CD4-positive, alpha-beta memory T cell (primary cell): Measurements from ENCODE around the gene CEL. TPM values are rescaled to one million over a fixed set of nuclear protein-coding genes. Genes with fewer than 3 reads are reported as not detected.
"Not testable (repeated sequence)": the region's sequence is repeated elsewhere in the genome, so short reads cannot be mapped to it uniquely, and the experiment has no call there.

ENCODE experiments used
- CTCF ChIA-PET: fragments of 350-600 bp; sonication (Branson Sonifier 250); formaldehyde crosslinking; loops from one replicate; lab custom pipeline; 2021; ENCODE audit warnings: inconsistent platforms; ENCODE audit not compliant: partially characterized antibody; lab: Charles Lee
- POLR2A ChIA-PET: fragments of 350-600 bp; sonication (Branson Sonifier 250); formaldehyde crosslinking; loops from one replicate; lab custom pipeline; 2021; ENCODE audit not compliant: partially characterized antibody; lab: Charles Lee
- DNase-seq, 5 donors: peaks; one replicate each; pipeline versions ENCODE4 v3.0.0 to v3.0.0-alpha.2; 2020 to 2022; ENCODE audit warnings: mixed read lengths in 1 of 5
- H3K27ac ChIP-seq: one replicate; pipeline ENCODE4 v1.7.0; 2013; ENCODE audit warnings: low read depth, low read length
- H3K27me3 ChIP-seq: 2 replicates; pipeline ENCODE4 v1.7.0; 2013; ENCODE audit warnings: mild to moderate bottlenecking, low read length, moderate library complexity; ENCODE audit not compliant: insufficient read depth
- H3K36me3 ChIP-seq: 2 replicates; pipeline ENCODE4 v1.7.0; 2013; ENCODE audit warnings: mild to moderate bottlenecking, low read length, moderate library complexity; ENCODE audit not compliant: insufficient read depth
- H3K4me1 ChIP-seq: 2 replicates; pipeline ENCODE4 v1.7.0; 2013; ENCODE audit warnings: mild to moderate bottlenecking, low read length, moderate library complexity; ENCODE audit not compliant: insufficient read depth
- H3K4me3 ChIP-seq, 2 donors: one replicate each; pipeline ENCODE4 v1.7.0; 2013; ENCODE audit warnings: low read length in 2 of 2, mild to moderate bottlenecking in 1 of 2
- H3K9me3 ChIP-seq, 2 donors: one replicate each; pipeline ENCODE4 v1.7.0; 2013; ENCODE audit warnings: low read length in 2 of 2, control low read depth in 1 of 2; ENCODE audit not compliant: control insufficient read depth in 1 of 2
- H3K27ac Mint-ChIP-seq, 7 donors: one replicate each; pipeline ENCODE4 v1.8.0; 2020 to 2021; ENCODE audit warnings: mixed read lengths in 7 of 7, mild to moderate bottlenecking in 6 of 7, inconsistent platforms in 3 of 7, moderate library complexity in 3 of 7
- H3K27me3 Mint-ChIP-seq, 2 donors: one replicate each; pipeline ENCODE4 v1.8.0; 2020 to 2021; ENCODE audit warnings: mixed read lengths in 2 of 2
- H3K36me3 Mint-ChIP-seq, 2 donors: one replicate each; pipeline ENCODE4 v1.8.0; 2020 to 2021; ENCODE audit warnings: mixed read lengths in 2 of 2, inconsistent platforms in 1 of 2, mild to moderate bottlenecking in 1 of 2
- H3K4me1 Mint-ChIP-seq, 4 donors: one replicate each; pipeline ENCODE4 v1.8.0; 2020 to 2021; ENCODE audit warnings: mixed read lengths in 4 of 4, mild to moderate bottlenecking in 1 of 4
- H3K4me3 Mint-ChIP-seq, 8 donors: one replicate each; pipeline ENCODE4 v1.8.0; 2020 to 2021; ENCODE audit warnings: mixed read lengths in 8 of 8, mild to moderate bottlenecking in 7 of 8, moderate library complexity in 6 of 8, inconsistent platforms in 3 of 8
- H3K9me3 Mint-ChIP-seq, 8 donors: one replicate each; pipeline ENCODE4 v1.8.0; 2020 to 2021; ENCODE audit warnings: mixed read lengths in 8 of 8, mild to moderate bottlenecking in 5 of 8, inconsistent platforms in 3 of 8, moderate library complexity in 1 of 8
- intact Hi-C: fragments of 100-400 bp; cut with micrococcal nuclease; formaldehyde crosslinking; loops from one replicate; pipeline ENCODE4 v1.15.1; 2023
- polyA plus RNA-seq, 2 donors: library from polyadenylated mRNA; unstranded; fragments of 300-500 nt; fragmentation: Illumina TruSeq; gene quantifications; one replicate each; pipeline ENCODE4 v1.2.3, GENCODE V29; 2021
- total RNA-seq, 2 experiments: library from RNA; stranded (reverse); gene quantifications; one replicate each; pipeline ENCODE4 v1.2.3, GENCODE V29; 2021

Gene CEL
- total RNA-seq, result 1 to 10 TPM; 1.2 to 1.6 TPM
- under 1 TPM in 1 of 2 donors, not detected in 1; 0.15 TPM for polyA plus RNA-seq

- H3K36me3 Mint-ChIP-seq, result not testable (repeated sequence)
These were observed at the start of gene CEL for GRCh38 chr9:133061764-133062145. Gene CEL, plus strand, starts transcription at chr9:133061981. Its CDS starts 22 bp downstream, at chr9:133062003.

GRCh38 chr9:133014696-133015095 lies 47.1 kb upstream of the CEL start:
- Mint-ChIP-seq H3K4me3 (no peak overlapping the region), H3K4me1 (no peaks in the 10 kb centered on the region), H3K27ac (peak overlapping the region in 1 of 7 donors; percentile 37), H3K27me3 (peaks cover 10 to 15% of the 10 kb centered on the region in 2 donors), H3K9me3 (peaks cover 0 to 26% (median 14%) of the 10 kb centered on the region in 8 donors), H3K36me3 (peaks cover 0 to 5% of the 10 kb centered on the region in 2 donors)
- Histone ChIP-seq H3K36me3 (no peaks in the 10 kb centered on the region), H3K4me3 (no peak overlapping the region), H3K4me1 (no peaks in the 10 kb centered on the region), H3K9me3 (no peaks in the 10 kb centered on the region), H3K27ac (no peak overlapping the region), H3K27me3 (no peaks in the 10 kb centered on the region)
- DNase-seq, result no peak
- ChIA-PET POLR2A (no interaction called here), CTCF (no interaction called here)
- intact Hi-C loops, result no loop called here

More at GRCh38 chr9:133061764-133062145, at the start of gene CEL:
- H3K4me1 Mint-ChIP-seq, result peaks cover 18 to 31% (median 24%) of the 10 kb centered on the region in 4 donors
- POLR2A ChIA-PET, H3K27me3 Mint-ChIP-seq, H3K4me3 ChIP-seq, H3K27ac Mint-ChIP-seq, H3K4me3 Mint-ChIP-seq, CTCF ChIA-PET, H3K9me3 Mint-ChIP-seq, intact Hi-C loops, H3K27me3 ChIP-seq, H3K9me3 ChIP-seq, DNase-seq, H3K27ac ChIP-seq, H3K36me3 ChIP-seq: not testable (repeated sequence)
- H3K4me1 ChIP-seq, result peaks cover 20% of the 10 kb centered on the region

- Mint-ChIP-seq H3K4me1 (peaks cover 4 to 22% (median 16%) of the 10 kb centered on the region in 4 donors), H3K27me3 (peaks cover 1 to 3% of the 10 kb centered on the region in 2 donors), H3K36me3 (no peaks in the 10 kb centered on the region), H3K9me3 (no peaks in the 10 kb centered on the region), H3K4me3 (peak overlapping the region in 1 of 8 donors; percentile 54), H3K27ac (peak overlapping the region in 2 of 7 donors; percentile 3 to 17)
- Histone ChIP-seq H3K27me3 (no peaks in the 10 kb centered on the region), H3K27ac (no peak overlapping the region), H3K4me1 (peaks cover 15% of the 10 kb centered on the region), H3K4me3 (no peak overlapping the region), H3K36me3 (no peaks in the 10 kb centered on the region), H3K9me3 (no peaks in the 10 kb centered on the region)
- intact Hi-C loops, result loop anchor here (10.0 kb wide), 1 partner anchor 161 kb away; no protein-coding TSS in a partner anchor
- ChIA-PET CTCF (interaction anchor here (1.3 to 5.1 kb wide), 10 partner anchors 9 to 451 kb away, joined by 3 to 35 read pairs (median 8); partner anchors contain the start of gene GTF3C5), POLR2A (interaction anchor here (1.9 kb wide), 1 partner anchor 121 kb away, joined by 8 read pairs; no protein-coding TSS in a partner anchor)
- peak in 4 of 5 donors; percentile 7 to 58 (median 14) for DNase-seq
These were observed 38.5 kb upstream of the CEL start for GRCh38 chr9:133023117-133023890.

- CTCF ChIA-PET, result no interaction called here
These were observed 35.4 kb upstream of the CEL start for GRCh38 chr9:133026426-133026825.

GRCh38 chr9:133027134-133027533 lies 34.6 kb upstream of the CEL start:
- no peaks in the 10 kb centered on the region for H3K36me3 ChIP-seq
- H3K9me3 Mint-ChIP-seq, result no peaks in the 10 kb centered on the region
- no peaks in the 10 kb centered on the region for H3K9me3 ChIP-seq
- intact Hi-C loops, result loop anchor here (10.0 kb wide), 1 partner anchor 158 kb away; no protein-coding TSS in a partner anchor
- H3K4me1 Mint-ChIP-seq, result peaks cover 12 to 56% (median 39%) of the 10 kb centered on the region in 4 donors
- peaks cover 1 to 3% of the 10 kb centered on the region in 2 donors for H3K27me3 Mint-ChIP-seq
- H3K4me1 ChIP-seq, result peaks cover 29% of the 10 kb centered on the region
- H3K4me3 ChIP-seq, result no peak overlapping the region
- POLR2A ChIA-PET, result no interaction called here
- no peak overlapping the region for H3K27ac ChIP-seq
- no peak for DNase-seq
- no peaks in the 10 kb centered on the region for H3K27me3 ChIP-seq
- H3K4me3 Mint-ChIP-seq, result peak overlapping the region in 2 of 8 donors; percentile 36 to 59
- no peak overlapping the region for H3K27ac Mint-ChIP-seq
- H3K36me3 Mint-ChIP-seq, result peaks cover 0 to 16% of the 10 kb centered on the region in 2 donors
- CTCF ChIA-PET, result no interaction called here

More at GRCh38 chr9:133026426-133026825, 35.4 kb upstream of the CEL start:
- H3K9me3 Mint-ChIP-seq, result no peaks in the 10 kb centered on the region
- peaks cover 24% of the 10 kb centered on the region for H3K4me1 ChIP-seq
- H3K27ac Mint-ChIP-seq, result no peak overlapping the region
- no peaks in the 10 kb centered on the region for H3K27me3 ChIP-seq
- H3K9me3 ChIP-seq, result no peaks in the 10 kb centered on the region
- POLR2A ChIA-PET, result no interaction called here
- no peak for DNase-seq
- no peak overlapping the region for H3K4me3 ChIP-seq
- peaks cover 8 to 49% (median 33%) of the 10 kb centered on the region in 4 donors for H3K4me1 Mint-ChIP-seq
- H3K4me3 Mint-ChIP-seq, result peak overlapping the region in 2 of 8 donors; percentile 51 to 57
- H3K27ac ChIP-seq, result no peak overlapping the region
- peaks cover 0 to 11% of the 10 kb centered on the region in 2 donors for H3K36me3 Mint-ChIP-seq
- H3K27me3 Mint-ChIP-seq, result peaks cover 1 to 3% of the 10 kb centered on the region in 2 donors
- H3K36me3 ChIP-seq, result no peaks in the 10 kb centered on the region
- intact Hi-C loops, result loop anchor here (10.0 kb wide), 1 partner anchor 158 kb away; no protein-coding TSS in a partner anchor

GRCh38 chr9:133028221-133028620 lies 33.6 kb upstream of the CEL start:
- no peaks in the 10 kb centered on the region for H3K27me3 ChIP-seq
- no peak overlapping the region for H3K27ac ChIP-seq
- ChIA-PET POLR2A (no interaction called here), CTCF (interaction anchor here (0.5 to 1.2 kb wide), 2 partner anchors 10 to 120 kb away, joined by 4 read pairs; no protein-coding TSS in a partner anchor)
- H3K36me3 ChIP-seq, result no peaks in the 10 kb centered on the region
- H3K4me1 ChIP-seq, result peaks cover 29% of the 10 kb centered on the region
- intact Hi-C loops, result loop anchor here (10.0 kb wide), 1 partner anchor 157 kb away; no protein-coding TSS in a partner anchor
- Mint-ChIP-seq H3K4me3 (peak overlapping the region; percentile 42 to 99 (median 98)), H3K36me3 (peaks cover 0 to 24% of the 10 kb centered on the region in 2 donors), H3K27me3 (no peaks in the 10 kb centered on the region), H3K4me1 (peaks cover 12 to 56% (median 38%) of the 10 kb centered on the region in 4 donors), H3K27ac (peak overlapping the region in 4 of 7 donors; percentile 18 to 44 (median 35)), H3K9me3 (no peaks in the 10 kb centered on the region)
- no peak overlapping the region for H3K4me3 ChIP-seq
- no peaks in the 10 kb centered on the region for H3K9me3 ChIP-seq
- no peak for DNase-seq

GRCh38 chr9:133029994-133030316 lies 31.8 kb upstream of the CEL start:
- H3K36me3 Mint-ChIP-seq, result peaks cover 0 to 30% of the 10 kb centered on the region in 2 donors
- DNase-seq, result peak in 1 of 5 donors; percentile 17
- H3K9me3 Mint-ChIP-seq, result no peaks in the 10 kb centered on the region
- H3K27ac ChIP-seq, result peak overlapping the region; percentile 83
- H3K4me3 ChIP-seq, result peak overlapping the region; percentile 84
- H3K27me3 Mint-ChIP-seq, result no peaks in the 10 kb centered on the region
- intact Hi-C loops, result loop anchor here (1.0 to 10.0 kb wide), 2 partner anchors 114 to 155 kb away; no protein-coding TSS in a partner anchor
- POLR2A ChIA-PET, result interaction anchor here (0.8 to 4.1 kb wide), 24 partner anchors 8 to 1134 kb away, joined by 3 to 59 read pairs (median 6); partner anchors contain the start of genes DDX31, GTF3C4, RALGDS and RNU6ATAC
- CTCF ChIA-PET, result interaction anchor here (0.6 to 5.1 kb wide), 10 partner anchors 7 to 386 kb away, joined by 3 to 35 read pairs (median 4); no protein-coding TSS in a partner anchor
- H3K27me3 ChIP-seq, result no peaks in the 10 kb centered on the region
- H3K27ac Mint-ChIP-seq, result peak overlapping the region; percentile 94 to 99 (median 98)
- no peaks in the 10 kb centered on the region for H3K36me3 ChIP-seq
- H3K4me1 Mint-ChIP-seq, result peaks cover 17 to 69% (median 46%) of the 10 kb centered on the region in 4 donors
- peak overlapping the region; percentile 93 to 99 (median 98) for H3K4me3 Mint-ChIP-seq
- H3K9me3 ChIP-seq, result no peaks in the 10 kb centered on the region
- peaks cover 27% of the 10 kb centered on the region for H3K4me1 ChIP-seq
